ENCODE results near the gene PLXNC1.

DNA sequence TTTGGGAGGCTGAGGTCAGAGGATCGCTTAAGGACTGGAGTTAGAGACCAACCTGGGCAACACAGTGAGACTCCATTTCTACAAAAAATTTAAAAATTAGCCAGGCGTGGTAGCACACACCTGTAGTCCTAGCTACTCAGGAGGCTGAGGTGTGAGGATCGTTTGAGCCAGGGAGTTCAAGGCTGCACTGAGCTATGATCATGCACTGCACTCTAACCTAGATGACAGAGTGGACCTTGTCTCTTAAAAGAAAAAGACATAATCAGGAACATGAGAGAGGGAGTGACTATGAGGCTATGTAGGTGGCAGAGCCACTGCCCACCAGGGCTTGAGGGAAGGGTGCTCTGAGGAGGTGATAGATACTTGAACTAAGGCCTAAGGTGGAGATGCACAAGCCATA, 49.2 kb upstream of the PLXNC1 start:
- TF ChIP-seq CTCF (optimal IDR thresholded peaks at IDR 0.05 in 1 of 3, IDR thresholded peaks at IDR 0.05 in 1 of 3, conservative IDR thresholded peaks at IDR 0.05 in 1 of 3; ENCODE audit: extremely low read depth in 1 of 3, insufficient read depth in 2 of 3, low read length in 3 of 3) (no peak), EZH2 (IDR thresholded peaks at IDR 0.05; ENCODE audit: low read length) (no peak)
